NCI-H2029 (cell line): ENCODE results near the gene RXRA.

Experiments
- DNase-seq: peaks from one replicate; lab custom pipeline; 2025; lab: John Stamatoyannopoulos, UW

RXRA gene

DNA sequence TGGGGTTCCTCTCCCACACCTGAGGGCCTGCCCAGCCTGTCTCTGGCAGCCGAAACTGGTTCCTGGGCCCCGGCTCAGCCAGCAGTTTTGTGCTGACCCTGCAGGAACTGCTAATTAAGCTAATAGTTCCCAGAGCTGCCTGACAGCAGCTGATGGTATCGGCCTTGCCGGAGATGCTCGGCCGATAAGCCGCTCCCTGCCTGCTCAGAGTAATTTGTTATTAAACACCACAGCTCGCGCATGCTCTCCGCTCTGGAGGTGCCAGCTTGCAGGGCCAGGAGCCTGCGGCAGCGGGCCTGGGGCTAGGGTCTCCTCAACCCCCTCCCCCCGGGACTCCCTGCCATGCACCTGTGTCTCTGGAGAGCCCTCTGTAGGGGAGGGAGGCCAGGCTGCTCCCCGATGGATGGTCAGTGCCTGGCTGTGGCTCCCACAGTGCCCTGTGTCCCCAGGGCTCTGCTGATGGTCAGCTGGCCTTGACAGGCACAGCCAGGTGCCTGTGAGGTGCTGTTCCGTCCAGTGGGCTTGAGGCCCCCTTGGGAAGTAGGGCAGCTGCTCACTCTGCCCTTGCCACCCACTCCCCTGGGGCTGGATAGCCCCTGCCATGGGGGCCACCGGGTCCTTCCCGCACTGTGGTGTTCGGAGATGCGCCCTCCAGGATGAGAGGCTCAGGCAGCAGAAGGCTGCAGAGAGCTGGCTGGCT lies 41.7 kb downstream of the RXRA start:
- DNase-seq = no peak

DNA sequence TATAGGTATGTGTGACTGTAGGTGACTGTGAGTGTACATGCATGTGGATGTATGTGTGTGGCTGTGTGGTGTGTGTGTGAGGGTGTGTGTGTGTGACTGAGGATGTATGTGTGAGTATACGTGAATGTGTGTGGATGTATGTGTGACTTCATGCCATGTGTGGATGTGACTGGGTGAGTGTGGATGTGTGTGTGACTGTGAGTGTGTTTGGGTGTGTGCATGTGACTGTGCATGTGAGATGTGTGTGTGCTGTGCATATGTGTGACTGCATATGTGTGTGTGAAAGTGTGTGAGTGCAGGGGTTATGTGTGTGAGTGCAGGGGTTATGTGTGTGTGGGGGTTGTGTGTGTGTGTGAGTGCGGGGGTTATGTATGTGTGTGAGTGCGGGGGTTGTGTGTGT lies 42.3 kb downstream of the RXRA start:
- DNase-seq = no peak

DNA sequence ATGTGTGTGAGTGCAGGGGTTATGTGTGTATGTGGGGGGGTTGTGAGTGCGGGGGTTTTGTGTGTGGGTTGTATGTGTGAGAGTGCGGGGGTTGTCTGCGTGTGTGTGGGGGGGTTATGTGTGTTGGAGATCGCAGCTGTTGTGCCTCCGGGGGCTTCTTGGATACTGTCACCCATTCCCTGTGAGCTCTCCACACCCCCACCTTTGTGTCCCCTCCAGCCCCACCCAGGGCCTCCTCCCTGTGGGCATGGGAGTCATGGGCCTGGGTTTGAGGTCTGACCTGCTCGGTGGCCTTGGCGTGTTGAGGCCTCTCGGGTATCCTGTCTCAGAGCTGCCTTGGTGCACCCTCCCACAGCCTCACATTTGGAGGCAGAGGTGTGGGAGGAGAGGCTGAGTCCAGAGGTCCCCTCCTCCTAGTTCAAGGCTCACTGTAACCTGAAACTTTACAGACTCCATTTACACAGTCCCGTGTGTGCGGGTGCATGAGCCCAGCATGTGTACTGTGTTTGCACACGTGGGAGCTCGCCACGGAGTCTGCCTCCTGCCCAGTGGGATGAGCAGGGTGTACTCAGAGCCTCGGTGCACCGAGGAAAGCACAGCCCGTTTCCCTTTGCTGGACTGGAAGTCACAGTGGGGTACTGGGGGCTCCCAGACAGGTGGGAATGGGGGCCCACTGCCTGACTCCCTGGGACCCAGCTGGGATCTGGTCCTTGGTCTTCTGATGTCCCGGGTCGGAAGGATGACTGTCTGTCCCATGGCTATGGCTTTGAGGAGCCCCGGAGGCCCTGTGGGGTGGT lies 43.4 kb downstream of the RXRA start:
- DNase-seq = no peak

DNA sequence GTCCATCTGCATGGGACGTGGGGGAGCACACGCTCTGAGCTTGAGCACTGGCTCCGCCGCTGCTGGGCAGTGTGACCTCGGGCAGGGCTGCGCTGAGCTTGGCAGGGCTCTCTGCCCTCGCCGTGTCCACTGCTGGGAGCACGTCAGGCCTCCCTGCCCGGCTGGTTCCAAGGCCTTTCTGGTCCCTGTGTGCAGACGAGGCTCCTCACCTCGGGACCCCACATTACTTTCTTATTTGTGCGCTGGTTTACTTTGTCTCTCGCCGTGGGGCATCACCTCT lies 43.9 kb downstream of the RXRA start:
- DNase-seq = no peak

DNA sequence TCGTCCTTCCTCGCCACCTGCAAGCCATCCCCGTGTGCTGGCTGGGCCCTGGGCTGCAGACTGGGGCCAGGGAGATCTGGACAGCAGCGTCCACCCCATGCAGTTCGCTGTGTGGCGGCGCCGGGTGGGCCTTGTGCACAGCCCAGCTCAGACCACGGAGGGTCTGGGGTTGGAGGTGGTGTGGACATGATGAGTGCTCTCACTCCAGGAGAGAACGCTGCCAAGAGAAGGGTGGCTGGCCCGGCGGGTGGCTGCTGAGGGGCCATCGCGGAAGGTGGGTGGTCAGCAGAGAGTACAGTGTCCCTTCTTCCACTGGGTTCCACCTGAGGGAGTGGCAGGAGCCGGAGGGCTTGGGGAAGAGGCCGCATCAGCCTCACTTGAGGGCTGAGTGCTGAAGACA lies 44.4 kb downstream of the RXRA start:
- DNase-seq = no peak

DNA sequence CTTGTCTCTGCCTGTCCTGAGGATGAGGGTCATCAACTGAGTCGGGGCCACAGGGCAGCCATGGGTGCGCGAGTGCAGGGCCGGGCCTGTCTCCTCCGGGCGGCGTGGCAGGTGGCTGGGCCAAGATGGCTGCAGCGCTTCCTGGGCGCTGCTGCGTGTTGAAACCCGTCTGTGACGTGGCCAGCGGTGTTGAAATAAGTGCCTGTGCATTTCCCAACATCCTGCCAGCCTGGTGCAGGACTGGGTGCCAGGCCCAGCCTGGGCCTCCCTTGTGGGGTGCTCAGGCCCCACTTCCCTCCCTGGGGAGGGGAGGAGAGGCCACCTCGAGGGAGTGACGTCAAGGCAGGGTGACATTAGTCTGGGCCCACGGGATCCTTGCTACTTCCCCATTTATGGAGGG lies 45.5 kb downstream of the RXRA start:
- no peak for DNase-seq

DNA sequence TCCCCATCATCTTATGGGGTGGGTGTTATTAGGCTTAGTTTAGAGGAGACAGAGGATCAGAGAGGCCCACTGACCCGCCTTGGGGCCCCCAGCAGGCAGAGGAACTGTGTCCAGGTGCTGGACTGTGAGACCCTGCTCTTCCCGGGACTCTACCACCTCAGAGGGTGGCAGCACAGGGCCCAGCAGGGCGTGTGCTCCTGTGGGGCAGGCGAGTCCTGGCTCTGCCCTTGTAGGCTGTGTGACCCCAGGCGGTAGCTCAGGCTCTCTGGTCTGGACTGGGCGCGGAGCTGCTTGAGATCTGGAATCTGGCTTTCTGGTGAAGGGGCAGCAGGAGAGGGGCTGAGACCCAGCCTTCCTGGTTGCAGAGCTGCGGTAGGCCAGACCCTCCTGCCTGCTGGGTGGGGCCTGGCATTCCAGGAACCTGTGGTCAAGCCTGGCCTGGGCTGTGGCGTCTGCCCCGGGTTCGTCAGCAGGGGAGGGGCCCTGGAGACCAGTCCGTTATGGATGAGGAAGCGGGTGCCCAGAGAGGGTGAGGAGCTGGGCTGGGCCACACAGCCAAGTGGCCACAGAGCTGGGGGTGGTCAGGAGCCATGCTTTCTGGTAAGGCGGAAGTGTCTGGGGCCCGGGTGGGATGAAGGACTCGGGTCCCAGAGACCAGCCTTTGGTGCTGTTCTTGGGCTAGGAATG lies 46.5 kb downstream of the RXRA start:
- DNase-seq = no peak

DNA sequence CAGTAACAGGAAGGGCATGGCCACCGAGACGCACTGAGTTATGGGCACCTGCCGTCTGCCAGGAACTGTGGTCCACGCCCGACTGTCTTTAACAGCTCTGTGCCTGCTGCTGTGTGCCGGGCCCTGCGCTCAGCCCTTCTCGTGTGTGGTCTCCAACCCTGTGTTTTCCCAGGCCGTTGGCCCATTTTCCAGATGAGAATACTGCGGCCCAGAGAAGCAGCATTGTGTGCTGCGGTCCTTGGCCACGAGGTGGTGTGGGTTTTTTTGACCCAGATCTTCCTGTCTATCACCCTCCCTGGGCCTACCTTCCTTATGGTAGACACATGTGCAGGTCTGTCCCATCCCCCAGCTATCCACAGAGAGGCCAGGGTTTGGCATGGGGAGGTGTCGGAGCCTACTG lies 47.0 kb downstream of the RXRA start:
- DNase-seq = no peak

DNA sequence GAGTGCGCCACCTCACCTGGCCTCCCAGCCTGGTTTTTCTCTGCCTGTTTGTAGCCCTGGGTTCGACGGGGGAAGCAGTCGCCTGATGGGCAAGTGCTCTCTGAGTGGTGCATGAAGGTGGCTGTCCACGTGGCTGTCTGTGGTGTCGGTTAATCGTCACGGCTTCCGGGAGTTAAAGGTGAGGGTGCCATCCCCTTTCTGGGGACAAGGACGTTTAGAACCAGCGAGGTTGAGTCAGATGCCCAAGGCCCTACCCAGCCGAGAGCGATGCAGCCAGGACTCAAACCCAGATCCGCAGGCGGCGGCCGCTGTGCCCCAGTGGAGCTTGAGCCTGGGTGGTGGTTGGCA lies 47.7 kb downstream of the RXRA start:
- no peak for DNase-seq

DNA sequence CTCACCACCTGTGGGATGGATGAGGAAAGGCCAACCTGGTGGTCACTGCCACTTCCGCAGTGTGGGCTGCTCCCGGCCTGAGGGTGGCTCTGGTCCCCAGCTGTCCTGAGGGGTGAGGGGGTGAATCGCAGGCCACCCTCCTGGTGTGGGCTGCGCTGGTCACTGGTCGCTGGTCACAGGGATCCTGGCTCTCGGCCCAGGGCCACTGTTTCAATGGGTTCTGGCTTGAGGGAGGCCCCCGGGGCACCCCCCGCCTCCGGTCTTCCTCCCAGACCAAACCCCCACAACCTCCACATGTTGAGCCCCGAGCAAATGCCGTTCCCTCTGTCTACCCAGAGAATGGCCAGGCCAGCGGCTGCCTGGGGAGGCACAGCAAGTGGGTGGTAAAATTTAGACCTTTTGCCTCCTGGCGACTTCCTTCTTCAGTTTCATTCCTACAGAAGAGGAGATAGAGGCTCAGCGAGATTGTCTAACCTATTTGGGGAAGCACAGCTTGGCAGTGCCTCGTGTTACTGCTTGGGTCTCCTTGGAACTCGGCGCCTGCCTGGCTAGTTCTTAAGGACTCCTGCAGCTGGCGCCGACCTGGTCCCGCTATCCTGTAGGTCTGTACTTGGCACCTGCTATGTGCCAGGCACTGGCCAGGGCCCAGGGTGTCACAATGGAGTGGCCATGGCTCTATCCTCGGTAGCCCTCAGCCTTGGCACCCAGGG lies 48.2 kb downstream of the RXRA start:
- DNase-seq = no peak

DNA sequence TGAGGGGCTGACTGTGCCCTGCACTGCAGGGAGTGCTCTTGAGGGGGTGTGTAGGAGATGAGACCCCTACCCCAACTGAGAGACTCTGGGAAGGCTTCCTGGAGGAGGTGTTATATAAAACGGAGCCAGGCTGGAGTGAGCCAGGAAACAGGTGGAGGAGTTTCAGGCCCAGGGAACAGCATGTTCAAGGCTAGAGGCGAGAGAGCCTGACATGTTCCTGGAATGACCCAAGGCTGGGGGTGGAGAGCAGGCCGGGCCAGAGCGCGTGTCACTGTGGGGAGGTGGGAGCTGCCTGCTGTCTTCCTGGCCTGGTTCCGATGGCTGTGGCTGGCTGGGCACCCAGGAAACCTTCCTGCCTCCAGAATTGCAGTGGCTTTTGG lies 48.7 kb downstream of the RXRA start:
- DNase-seq = no peak

DNA sequence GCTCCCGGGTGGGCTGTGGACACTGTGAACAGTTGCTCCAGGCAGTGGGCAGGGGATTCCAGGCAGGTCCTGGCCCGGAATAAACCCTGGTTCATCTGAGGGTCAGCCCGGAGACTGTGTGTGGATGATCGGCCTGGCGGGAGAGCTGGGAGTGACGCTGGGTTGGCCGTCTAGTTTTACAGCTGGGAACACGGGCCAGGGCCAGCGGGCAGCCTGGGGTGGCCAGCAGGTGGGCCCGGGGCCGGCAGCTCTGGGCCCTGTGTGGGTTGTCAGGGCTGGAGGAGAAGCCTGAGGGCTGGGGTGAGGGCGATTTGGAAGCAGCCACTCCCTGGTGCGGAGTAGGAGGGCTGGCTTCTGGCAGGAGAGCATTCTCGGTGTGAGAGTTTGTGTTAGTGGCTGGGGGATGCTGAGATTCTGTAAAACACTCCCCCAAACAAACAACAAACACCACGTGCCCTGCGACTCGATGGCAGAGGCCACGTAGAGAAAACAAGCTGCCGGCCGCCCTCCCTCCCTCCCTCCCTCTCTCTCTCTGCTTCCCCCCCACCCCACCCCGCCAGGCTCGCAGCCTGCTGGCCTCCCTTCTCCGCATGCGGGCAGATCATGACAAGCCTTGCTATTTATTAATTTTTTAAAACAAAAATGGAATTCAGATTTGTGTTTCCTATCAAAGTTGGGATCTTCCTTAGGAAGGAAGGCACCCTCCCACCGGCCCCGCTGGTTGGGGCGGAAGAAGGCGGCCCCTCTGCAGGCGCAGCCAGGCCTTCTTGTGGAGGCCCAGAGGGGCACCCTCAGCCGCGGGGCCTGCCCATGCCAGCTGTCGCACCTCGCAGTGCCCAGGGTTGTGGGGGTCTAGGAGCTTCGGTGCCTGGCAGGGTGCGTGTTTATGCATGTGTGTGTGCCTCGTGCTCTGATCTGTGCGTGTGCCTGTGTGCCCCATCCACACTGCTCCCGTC lies 49.5 kb downstream of the RXRA start:
- DNase-seq = no peak

DNA sequence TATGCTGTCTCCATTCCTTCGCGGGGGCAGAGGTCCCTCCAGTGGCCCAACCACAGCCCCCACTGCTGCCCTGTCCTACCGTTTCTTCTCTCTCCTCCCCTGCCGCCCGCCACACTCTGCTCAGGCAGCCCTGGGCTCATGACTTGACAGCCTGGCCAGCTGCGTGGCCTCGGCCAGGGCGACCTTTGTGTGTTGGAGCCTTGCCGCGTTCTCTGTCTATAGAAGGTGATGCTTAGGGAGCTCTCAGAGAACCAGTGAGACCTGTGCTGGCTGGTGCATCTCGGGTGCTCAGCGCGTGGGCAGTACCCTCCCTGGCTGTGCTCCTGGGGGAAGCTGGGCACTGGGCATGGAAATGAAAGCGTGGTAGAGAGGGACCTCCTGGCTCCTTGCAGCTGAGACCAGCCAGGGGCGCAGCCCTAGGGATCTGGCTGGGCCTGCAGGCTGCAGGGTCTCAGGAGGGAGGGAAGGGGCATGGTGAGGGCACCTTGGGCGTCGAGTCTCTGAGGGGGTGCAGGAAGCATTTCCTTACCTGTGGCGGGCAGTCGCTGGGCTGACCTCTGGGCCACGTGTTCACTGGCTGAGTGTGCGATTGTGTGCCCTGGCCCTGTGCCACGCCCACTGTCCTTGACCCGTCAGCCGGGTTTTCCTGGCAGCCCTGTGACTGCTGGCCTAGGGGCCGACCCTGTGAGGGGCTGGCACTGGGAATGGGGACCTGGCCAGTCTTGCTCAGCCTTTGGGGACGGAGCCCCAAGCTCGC lies 50.3 kb downstream of the RXRA start:
- DNase-seq = no peak

DNA sequence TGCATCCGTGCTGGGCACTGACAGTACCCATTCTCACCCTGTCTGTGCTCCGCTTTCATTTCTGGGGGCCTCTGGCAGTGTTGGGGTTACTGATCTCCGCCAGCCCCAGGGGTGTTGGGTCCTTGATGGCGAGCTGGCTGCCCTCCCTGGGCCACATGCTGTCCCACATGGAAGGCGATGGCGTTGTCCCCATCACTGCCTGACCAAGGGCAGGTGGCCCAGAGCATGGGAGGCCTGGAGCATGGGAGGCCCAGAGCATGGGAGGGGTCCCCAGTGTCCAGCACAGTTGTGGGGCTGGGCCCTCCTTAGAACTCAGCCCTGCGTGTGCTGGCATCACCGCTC lies 50.9 kb downstream of the RXRA start:
- DNase-seq = no peak

DNA sequence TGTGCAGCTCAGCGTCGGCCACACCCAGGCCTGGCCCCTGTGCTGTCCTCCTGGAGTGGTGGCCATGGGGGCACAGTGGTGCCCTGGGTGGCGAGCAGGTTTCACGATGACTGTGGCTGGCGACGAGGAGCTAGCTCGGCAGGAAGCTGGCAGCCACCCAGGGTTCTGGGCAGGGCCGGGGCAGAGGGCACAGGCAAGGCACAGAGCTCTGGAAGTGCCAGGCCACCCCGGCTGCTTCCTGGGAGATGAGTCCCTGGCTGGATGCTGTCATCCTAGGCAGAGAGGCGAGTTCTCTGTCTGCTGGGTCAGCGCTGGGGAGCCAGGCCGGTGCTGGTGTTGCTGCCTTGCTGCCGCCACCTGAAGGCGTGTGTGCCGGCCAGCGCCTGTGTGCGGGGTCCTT lies 51.7 kb downstream of the RXRA start:
- peak; percentile 60 for DNase-seq

DNA sequence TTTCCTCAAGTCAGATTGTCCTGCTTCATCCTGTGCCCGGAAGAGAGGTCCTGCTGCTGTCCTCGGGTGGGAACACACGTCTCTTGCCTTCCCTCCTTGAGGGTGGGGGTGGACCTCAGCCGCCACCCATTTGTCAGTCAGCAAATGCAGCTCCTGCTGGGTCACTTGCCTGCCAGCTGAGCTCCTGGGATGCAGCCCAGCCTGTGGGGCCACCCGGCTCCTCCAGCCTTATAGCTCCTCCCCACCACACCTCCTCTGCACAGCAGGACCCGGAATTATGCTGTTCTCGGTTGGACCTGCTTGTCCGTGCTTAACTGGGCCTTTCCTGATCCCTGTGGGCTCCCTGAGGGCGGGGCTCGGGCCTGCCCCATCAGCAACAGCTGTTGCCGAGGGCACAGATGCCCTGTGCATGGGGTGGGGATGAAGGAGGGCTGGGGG lies 52.7 kb downstream of the RXRA start:
- DNase-seq = no peak

DNA sequence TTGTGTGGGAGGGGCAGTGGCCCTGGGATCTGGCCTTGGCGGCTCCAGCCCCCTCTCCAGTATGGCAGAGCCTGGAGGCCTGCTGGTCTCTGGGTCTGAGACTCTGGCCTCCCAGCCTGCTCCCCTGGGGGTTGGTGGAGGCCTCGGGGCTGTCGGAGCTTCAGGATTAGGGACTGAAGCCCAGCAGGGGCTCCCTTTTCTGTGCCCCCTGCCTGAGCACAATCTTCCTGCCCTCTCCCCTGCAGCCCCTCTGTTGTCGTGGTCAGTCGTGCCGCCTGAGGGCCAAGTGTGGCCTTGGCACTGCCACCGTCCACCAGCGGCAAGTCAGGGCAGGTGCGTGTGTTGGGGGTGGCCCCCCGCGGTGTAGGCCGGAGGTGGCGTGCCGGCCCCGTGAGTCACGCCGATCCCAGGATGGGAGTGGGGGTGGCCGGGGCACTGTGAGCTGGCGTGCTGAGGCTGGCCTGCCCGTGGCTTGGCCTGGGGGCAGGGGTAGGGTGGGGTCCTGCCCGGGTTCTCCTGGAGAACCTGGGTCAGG lies 53.6 kb downstream of the RXRA start:
- no peak for DNase-seq

DNA sequence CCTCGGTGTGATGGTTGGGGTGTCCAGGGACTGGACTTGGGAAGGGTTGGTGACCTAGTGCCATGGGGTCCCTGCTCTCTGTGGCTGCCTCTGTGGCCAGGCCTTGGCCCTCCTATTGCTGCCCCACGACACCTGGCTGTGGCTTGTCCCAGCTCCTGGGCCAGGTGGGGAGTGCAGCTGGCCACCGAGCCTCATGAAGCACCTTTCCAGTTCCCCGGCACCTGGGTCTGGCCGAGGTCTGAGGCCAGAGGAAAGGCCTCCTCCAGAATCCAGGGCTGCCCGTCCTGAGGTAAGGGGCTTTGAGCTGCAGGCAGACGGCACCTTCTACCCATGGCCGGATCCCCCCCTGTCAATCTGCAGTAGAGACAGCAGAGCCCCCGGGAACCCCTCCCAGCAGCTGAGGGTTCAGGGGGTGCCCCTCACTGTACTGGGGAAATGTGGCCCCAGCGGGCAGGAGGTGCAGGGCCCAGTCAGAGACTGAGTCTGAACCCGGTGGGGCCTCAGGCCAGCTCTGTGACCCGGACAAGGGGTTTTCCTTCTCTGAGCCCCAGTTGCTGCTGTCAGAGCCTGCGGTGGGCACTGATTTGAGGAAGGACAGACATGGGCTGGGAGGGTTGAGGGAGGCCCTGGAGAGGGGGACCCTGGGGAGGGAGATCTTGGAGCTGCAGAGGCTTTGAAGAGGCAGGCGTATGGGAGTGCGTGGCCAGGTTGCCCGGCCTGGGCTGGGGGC lies 54.5 kb downstream of the RXRA start:
- DNase-seq = no peak

DNA sequence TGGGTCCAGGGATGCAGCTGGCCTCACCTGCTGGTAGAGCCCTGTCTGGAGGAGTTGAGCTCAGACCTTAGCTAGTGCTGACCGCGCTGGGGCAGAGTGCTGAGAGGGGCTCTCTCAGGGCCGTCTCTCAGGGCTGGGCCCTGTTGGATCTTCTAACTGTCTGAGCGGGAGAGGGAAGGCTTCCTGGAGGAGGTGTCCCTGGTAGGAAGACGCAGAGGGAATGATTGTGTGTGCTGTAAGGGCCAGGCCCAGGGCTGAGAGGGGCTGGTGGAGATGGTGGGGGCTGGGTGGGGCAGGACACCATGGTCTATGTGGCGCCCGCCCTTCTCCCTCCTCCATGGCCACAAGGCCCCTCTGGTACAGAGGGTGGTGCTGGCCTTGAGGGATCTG lies 55.0 kb downstream of the RXRA start:
- DNase-seq = no peak
